AG04449 (cell line): ENCODE data around the gene PPM1J.

Source experiments
- CTCF ChIA-PET: fragments of 350-600 bp; formaldehyde crosslinking; extraction: SDS; loops from one replicate; lab custom pipeline; 2021; ENCODE audit warnings: antibody characterized with exemption; lab: Yijun Ruan, JAX
- POLR2A ChIA-PET: fragments of 400-600, 350-600 bp; formaldehyde crosslinking; extraction: SDS; loops from one replicate; lab custom pipeline; 2020; ENCODE audit warnings: antibody characterized with exemption, inconsistent platforms; lab: Yijun Ruan, JAX
- DNase-seq: peaks from one replicate; pipeline ENCODE4 v3.0.0-alpha.2; 2010; ENCODE audit warnings: low read depth, low spot score
- H3K4me3 ChIP-seq: 2 replicates; pipeline ENCODE4 v1.5.1; 2011; ENCODE audit warnings: low read depth, mild to moderate bottlenecking, control low read depth, low read length
- CTCF ChIP-seq: IDR thresholded peaks from one replicate; pipeline ENCODE4 v1.5.1; 2011; ENCODE audit warnings: mild to moderate bottlenecking, moderate library complexity, low read length, control low read depth, inconsistent platforms; ENCODE audit not compliant: insufficient read depth; ENCODE audit errors: missing control alignments

The PPM1J gene

GRCh38 chr1:112694363-112694929, 20.7 kb downstream of the PPM1J start:
- no peak for TF ChIP-seq CTCF
- no peak for DNase-seq
- ChIA-PET POLR2A (interaction anchor here (1.1 kb wide), 1 partner anchor 10 kb away, joined by 4 read pairs; no protein-coding TSS in a partner anchor), CTCF (interaction anchor here (0.8 kb wide), 1 partner anchor 22 kb away, joined by 3 read pairs; no protein-coding TSS in a partner anchor)
- no peak overlapping the region for H3K4me3 ChIP-seq

GRCh38 chr1:112693821-112694220, 21.3 kb downstream of the PPM1J start:
- POLR2A ChIA-PET: interaction anchor here (1.1 kb wide), 1 partner anchor 11 kb away, joined by 4 read pairs; no protein-coding TSS in a partner anchor
- TF ChIP-seq CTCF: no peak
- CTCF ChIA-PET: interaction anchor here (0.8 to 1.3 kb wide), 2 partner anchors 22 to 23 kb away, joined by 3 read pairs; no protein-coding TSS in a partner anchor
- no peak overlapping the region for H3K4me3 ChIP-seq
- DNase-seq: no peak

- no peak overlapping the region for H3K4me3 ChIP-seq
- POLR2A ChIA-PET: interaction anchor here (1.0 kb wide), 1 partner anchor 12 kb away, joined by 4 read pairs; no protein-coding TSS in a partner anchor
- TF ChIP-seq CTCF: no peak
- DNase-seq: no peak
- CTCF ChIA-PET: no interaction called here
Measured at GRCh38 chr1:112692681-112693080, 22.5 kb downstream of the PPM1J start.

GRCh38 chr1:112689842-112690237, 25.3 kb downstream of the PPM1J start:
- ChIA-PET POLR2A (interaction anchor here (0.5 to 2.1 kb wide), 2 partner anchors 10 to 70 kb away, joined by 4 to 9 read pairs; partner anchors contain the start of gene CAPZA1), CTCF (interaction anchor here (1.0 to 1.8 kb wide), 4 partner anchors 15 to 188 kb away, joined by 3 to 4 read pairs (median 4); partner anchors contain the start of gene MOV10)
- no peak for TF ChIP-seq CTCF
- no peak overlapping the region for H3K4me3 ChIP-seq
- DNase-seq: no peak

- no peak overlapping the region for H3K4me3 ChIP-seq
- ChIA-PET POLR2A (interaction anchor here (2.1 kb wide), 1 partner anchor 10 kb away, joined by 9 read pairs; no protein-coding TSS in a partner anchor), CTCF (interaction anchor here (1.0 to 1.8 kb wide), 3 partner anchors 15 to 188 kb away, joined by 3 to 4 read pairs (median 4); partner anchors contain the start of gene MOV10)
- DNase-seq: no peak
- no peak for TF ChIP-seq CTCF
Measured at GRCh38 chr1:112689196-112689841, 25.8 kb downstream of the PPM1J start.

GRCh38 chr1:112688781-112689193, 26.3 kb downstream of the PPM1J start:
- ChIA-PET CTCF (interaction anchor here (1.0 to 1.8 kb wide), 3 partner anchors 13 to 17 kb away, joined by 3 to 4 read pairs (median 3); partner anchors contain the start of gene MOV10), POLR2A (interaction anchor here (2.1 kb wide), 1 partner anchor 11 kb away, joined by 9 read pairs; no protein-coding TSS in a partner anchor)
- no peak overlapping the region for H3K4me3 ChIP-seq
- no peak for TF ChIP-seq CTCF
- no peak for DNase-seq
